ENCODE results near the gene PKN1.

Gene PKN1

GRCh38 chr19:14516746-14517438, 83.8 kb downstream of the PKN1 start:
- FAIRE-seq, result no peak

- FAIRE-seq, result no peak
Observed at GRCh38 chr19:14517446-14517839, 84.3 kb downstream of the PKN1 start.

- FAIRE-seq, result no peak
Observed at GRCh38 chr19:14517840-14518505, 84.9 kb downstream of the PKN1 start, which contains the start of gene DNAJB1. Gene DNAJB1 (minus strand): TSS chr19:14518397. CDS start chr19:14518349, 48 bp downstream.

- no peak for FAIRE-seq
Observed at GRCh38 chr19:14519245-14519859, 86.2 kb downstream of the PKN1 start.

GRCh38 chr19:14519860-14520407, 86.8 kb downstream of the PKN1 start:
- FAIRE-seq, result no peak

- FAIRE-seq, result no peak
Observed at GRCh38 chr19:14520543-14520942, 87.4 kb downstream of the PKN1 start.
